HG02852 (cell line): ENCODE results near the gene KIF2C.
"Not testable (repeated sequence)": the region's sequence is repeated elsewhere in the genome, so short reads cannot be mapped to it uniquely, and the experiment has no call there.

Source experiments
- ATAC-seq: cut with Tn5 transposase; IDR thresholded peaks from one replicate; pipeline ENCODE4 v1.9.1; 2021; ENCODE audit warnings: mild to moderate bottlenecking, moderate library complexity; ENCODE audit not compliant: unreplicated experiment

Gene KIF2C

GRCh38 chr1:44810101-44810761 lies 70.6 kb downstream of the KIF2C start:
- no peak for ATAC-seq

DNA sequence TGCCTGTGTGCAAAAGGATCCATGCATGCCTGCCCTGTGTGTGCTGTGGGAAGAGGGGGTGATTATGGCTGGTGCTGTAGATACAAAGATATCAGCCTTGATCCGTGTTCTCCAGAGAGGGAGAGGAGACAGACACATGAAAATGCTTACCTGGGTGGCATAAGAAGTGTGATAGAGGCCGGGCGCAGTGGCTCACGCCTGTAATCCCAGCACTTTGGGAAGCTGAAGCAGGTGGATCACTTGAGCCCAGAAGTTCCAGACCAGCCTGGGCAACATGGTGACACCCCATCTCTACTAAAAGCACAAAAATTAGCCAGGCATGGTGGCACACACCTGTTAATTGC lies 71.1 kb downstream of the KIF2C start:
- ATAC-seq = not testable (repeated sequence)

GRCh38 chr1:44811234-44811633 lies 71.6 kb downstream of the KIF2C start:
- ATAC-seq = no peak

DNA sequence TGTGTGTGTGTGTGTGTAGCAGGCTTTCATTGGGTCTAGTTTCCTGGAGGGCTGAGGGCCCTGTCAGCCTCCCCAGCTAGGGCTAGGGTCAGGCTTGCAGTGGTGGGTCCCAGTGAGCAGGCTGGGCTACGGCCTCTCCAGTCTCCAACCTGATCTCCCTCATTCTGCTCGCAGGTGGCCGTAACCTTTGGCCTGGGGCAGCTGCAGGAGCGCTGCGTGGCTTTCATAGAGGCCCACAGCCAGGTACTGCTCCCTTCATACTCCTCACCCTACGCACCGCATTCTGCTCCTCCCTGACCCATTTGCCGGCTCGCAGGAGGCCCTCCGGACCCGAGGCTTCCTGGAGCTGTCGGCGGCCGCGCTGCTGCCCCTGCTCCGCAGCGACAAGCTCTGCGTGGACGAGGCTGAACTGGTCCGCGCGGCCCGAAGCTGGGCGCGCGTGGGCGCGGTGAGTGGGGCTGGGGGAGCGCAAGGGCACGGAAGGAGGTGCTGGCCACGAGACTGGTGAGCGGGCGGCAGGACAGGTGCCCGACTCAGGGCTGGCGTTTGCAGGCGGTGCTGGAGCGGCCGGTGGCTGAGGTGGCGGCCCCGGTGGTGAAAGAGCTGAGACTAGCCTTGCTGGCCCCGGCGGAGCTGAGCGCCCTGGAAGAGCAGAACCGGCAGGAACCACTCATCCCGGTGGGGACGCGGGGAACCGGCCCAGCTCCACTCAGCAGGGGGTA lies 73.3 kb downstream of the KIF2C start:
- no peak for ATAC-seq

DNA sequence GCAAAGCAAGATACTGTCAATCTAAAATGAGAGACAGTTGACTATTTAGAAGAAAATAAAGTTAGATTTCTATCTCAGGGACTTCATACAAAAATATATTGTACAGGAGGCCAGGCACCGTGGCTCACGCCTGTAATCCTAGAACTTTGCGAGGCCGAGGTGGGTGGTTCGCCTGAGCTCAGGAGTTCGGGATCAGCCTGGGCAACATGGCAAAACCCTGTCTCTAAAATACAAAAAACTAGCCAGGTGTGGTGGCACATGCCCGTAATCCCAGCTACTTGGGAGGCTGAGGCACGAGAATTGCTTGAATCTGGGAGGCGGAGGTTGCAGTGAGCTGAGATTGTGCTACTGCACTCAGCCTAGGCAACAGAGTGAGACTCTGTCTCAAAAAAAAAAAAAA lies 76.3 kb downstream of the KIF2C start:
- not testable (repeated sequence) for ATAC-seq

DNA sequence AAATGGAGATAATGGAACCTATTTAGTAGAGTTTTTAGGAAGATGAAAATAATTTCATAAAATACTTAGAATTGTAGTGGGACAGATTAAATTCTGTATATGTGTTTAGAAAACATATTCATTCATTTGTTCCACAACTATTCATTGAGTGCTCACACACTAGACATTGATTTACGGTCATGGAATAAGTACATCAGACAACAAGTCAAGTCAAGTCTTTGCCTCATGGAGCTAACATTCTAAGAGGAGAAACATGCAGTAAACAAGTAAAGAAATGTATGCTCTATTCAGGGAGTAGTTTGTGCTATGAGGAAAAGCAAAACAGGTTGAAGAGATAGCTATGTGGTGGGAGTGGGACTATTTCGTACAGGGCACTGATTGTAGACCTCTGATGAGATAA lies 77.7 kb downstream of the KIF2C start:
- ATAC-seq = no peak
